Activated CD4-positive, CD25-positive, alpha-beta regulatory T cell treated with anti-CD3 and anti-CD28 coated beads, Interleukin-2, amount 50 U/mL, for 72 hours (primary cell): Measurements from ENCODE around the gene ZNF776.
"Not testable (repeated sequence)": the region's sequence is repeated elsewhere in the genome, so short reads cannot be mapped to it uniquely, and the experiment has no call there.

Experiments used
- DNase-seq: peaks from one replicate; pipeline ENCODE4 v3.0.0; 2021

The ZNF776 gene

GRCh38 chr19:57746580-57747471, at the start of gene ZNF776:
Gene ZNF776 (plus strand): TSS chr19:57746815. CDS start chr19:57747059, 244 bp downstream.
- DNase-seq = peak; percentile 71

DNA sequence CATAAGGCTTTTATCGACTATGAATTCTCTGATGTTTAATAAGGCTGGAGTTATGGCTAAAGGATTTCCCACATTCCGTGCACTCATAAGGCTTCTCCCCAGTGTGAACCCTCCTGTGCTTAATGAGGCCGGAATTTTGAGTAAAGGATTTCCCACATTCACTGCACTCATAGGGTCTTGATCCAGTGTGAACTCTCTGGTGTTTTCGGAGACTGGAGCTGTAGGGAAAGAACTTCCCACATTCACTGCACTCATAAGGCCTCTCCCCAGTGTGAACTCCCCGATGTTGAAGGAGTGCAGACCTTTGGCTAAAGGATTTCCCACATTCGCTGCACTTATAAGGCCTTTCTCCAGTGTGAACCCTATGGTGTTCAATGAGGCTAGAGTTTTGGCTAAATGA, 45.0 kb upstream of the ZNF776 start:
- no peak for DNase-seq

DNA sequence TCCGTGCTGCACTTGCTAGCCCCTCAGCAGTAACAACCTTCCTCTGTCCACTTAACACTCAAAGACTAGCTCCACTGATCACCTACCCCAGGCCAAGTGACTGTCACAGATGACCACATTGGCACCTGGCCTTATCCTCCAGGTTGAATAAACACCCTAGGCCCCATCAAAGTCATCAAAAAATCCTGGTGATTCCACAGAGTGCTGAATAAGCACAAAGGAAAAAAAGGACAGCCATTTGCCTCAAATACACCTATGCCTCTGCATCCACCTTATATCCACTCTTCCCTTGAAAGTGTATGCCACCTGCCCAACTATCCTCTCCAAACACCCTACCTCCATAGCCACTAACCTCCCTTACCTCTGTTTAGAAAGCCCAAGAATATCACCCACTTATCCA, 40.3 kb upstream of the ZNF776 start:
- DNase-seq = no peak

- peak; percentile 33 for DNase-seq
These were observed 37.8 kb upstream of the ZNF776 start, which contains the start of gene ZNF154 for GRCh38 chr19:57708641-57709361. Gene ZNF154 (minus strand): TSS chr19:57709204. CDS start chr19:57708971, 233 bp downstream.

DNA sequence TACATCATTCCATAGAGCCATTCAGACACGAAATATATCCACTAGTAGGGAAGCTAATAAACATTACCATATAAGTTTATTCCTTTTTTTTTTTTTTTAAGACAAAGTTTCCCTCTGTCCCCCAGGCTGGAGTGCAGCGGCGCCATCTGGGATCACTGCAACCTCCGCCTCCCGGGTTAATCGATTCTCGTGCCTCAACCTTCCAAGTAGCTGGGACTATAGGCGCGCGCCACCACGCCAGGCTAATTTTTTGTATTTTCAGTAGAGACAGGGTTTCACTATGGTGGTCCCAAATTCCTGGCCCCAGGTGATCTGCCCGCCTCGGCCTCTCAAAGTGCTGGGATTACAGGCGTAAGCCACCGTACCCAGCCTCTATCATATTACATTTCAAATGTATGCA, 37.0 kb upstream of the ZNF776 start:
- no peak for DNase-seq

DNA sequence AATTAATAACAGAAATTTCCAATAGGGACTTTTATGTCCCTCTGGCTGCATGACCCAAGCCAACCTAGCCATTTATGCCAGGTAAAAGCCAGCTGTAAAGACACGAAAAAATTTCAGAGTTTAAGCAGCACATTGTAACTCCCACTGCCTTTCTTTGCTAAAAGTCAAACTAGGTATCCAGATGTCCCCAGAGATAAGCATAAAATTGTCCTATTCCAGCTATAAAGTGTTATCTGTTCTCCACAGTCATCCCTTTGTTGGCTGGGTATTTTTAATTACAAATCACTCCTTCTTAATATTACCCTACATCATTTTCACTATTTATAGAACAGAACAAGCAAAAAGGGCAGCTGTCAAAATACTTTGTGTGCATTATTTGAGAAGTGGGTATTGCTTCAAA, 34.4 kb upstream of the ZNF776 start:
- DNase-seq = no peak

GRCh38 chr19:57719424-57719823, 27.2 kb upstream of the ZNF776 start:
- DNase-seq = no peak

DNA sequence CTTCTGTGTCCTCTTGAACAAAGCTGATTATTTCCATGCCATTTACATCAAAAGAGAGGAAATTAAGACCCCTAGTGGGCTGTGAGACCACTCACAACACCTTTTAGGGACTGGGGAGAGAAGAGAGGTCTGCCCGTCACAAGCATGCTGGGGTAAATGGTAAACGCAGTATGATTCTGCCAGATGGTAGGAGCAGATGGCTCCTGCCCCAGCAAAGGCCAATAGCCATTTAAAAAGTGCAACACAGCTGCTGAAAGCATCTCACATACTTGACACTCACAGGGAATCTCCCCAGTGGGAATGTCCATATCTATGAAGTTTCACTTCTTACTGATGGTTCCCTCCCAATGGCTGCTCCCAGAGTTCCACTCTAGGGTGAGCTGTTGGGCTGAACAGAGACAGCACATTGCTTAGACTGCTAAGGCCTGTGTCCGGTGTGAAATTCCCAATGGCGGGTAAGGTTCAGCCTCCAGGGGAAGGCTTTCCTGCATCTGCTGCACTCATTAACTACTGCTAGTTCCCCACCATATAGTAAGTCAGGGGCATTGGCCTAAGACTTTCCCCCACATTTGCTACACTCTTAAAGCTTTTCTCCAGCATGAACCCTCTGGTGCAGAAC, 26.6 kb upstream of the ZNF776 start:
- no peak for DNase-seq

GRCh38 chr19:57720878-57721277, 25.7 kb upstream of the ZNF776 start:
- DNase-seq = no peak

DNA sequence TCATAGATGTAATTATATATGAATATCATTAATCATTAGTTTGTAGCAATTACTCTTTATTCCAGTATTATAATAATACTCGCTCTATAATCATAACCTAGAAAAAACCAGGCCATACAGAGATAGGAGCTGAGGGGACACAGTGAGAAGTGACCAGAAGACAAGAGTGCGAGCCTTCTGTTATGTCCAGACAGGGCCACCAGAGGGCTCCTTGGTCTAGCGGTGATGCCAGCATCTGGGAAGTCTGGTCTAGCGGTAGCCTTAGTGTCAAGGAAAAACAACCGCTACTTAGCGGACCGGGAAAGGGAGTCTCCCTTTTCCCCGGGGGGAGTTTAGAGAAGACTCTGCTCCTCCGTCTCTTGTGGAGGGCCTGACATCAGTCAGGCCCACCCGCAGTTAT, 8.3 kb upstream of the ZNF776 start:
- DNase-seq = peak; percentile 42

- not testable (repeated sequence) for DNase-seq
These were observed 7.8 kb upstream of the ZNF776 start for GRCh38 chr19:57738770-57739169.

- no peak for DNase-seq
These were observed 825 bp downstream of the ZNF776 start for GRCh38 chr19:57747472-57747807.

DNA sequence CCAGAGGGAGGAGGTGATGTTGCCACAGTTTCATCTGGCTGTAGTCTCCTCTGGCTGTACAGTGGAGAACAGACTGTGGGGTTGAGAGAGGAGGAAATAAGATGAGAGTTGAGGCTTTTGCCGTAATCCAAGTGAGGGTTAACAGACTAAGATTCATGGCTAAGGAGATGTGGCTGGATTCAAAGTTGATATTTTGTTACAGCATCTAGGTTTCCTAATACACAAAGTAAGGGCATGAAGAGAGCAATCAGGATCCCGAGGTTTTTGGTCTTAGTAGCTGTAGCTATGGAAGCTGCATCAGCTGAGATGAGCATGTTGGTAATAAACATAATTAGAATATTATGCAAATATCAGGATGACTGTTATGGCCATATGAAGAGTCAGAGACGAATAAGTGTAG, 1.4 kb downstream of the ZNF776 start:
- no peak for DNase-seq

- DNase-seq = no peak
These were observed 7.6 kb downstream of the ZNF776 start for GRCh38 chr19:57754091-57754673.

DNA sequence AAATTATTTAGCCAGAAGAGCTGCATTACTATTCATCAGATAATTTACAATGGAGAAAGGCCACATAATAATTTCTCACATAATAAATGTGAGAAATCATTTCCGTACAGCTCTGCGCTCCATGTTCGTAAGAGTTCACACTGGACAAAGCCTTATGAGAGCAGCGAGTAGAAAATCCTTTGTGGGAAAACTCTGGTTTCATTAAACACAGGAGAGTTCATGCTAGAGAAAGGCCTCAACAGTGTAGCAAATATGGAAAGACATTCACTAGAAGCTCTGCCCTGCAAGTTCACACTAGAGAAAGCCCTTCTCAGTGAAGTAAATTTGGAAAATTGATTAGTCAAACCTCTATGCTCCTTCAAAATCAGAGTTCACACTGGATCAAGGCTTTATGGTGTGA, 8.4 kb downstream of the ZNF776 start:
- no peak for DNase-seq

DNA sequence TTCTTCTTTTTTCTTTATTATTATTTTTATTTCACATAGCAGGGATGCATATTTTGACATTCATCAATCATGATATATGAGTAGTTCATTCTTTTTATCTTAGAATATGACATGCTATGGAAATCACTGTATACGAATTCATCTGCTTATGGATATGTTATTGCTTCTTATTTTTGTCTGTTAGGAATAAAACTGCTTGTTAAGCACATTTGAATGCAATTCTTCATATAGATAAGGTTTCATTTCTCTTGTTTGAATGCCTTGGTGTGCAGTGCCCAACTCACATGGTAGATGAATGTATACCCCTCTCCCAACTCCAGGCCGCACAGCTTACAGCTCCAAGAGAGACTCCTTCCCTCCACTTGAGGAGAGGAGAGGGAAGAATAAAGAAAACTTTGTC, 11.3 kb downstream of the ZNF776 start:
- no peak for DNase-seq

DNA sequence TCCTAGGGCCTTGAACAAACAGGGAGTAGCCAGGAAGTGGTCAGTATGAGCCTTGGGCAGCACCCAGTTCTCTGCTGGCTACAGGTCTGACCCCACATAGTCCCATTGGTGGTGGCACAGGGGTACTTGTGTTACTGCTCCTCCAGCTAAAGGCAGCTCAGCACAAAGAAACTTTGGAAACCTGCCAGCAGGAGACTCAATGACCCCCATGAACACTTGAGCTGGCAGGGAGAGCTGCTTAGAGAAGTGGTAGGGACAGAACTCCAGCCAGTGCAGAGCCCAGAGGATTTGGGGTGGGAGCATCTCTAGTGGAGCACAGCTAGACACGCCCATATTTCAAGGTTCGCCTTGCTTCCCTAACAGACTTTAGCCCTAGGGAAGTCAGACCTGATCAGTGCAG, 12.5 kb downstream of the ZNF776 start:
- no peak for DNase-seq

DNA sequence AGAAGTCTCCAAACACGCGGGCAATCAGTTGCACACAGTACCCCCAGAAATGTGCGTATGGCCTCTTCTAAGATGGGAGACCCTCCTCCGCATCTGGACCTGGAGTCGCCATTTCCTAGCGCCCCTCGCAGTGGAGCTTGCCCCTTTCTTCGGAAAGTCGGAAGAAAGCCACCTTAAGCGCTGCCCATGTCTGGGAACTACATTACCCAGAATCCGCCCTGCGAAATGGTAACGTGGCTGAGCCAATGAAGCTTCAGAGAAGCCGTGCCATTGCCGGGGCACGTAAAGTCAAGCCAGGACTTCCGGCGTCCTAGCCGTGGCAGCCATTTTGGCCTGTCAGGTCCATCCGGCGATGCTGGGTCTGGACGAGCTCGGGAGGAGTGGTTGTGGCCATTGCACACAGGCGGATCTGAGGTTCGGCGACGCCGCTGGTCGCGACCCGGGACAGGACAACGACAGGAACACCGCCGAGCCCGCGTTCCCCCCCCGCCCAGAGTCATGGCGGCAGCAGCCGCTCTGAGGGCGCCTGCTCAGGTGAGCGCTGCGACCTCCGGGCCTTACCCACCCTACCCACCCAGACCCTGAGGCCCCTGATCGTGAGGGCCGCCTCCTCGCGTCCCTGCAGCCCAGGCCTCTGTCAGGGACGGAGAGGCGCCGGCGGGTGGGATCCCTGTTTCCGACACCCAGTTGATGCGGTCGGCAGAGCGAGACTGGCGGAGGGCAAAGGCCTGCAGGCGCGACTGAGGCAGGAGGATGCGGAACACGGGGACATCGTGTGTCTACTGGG, 22.9 kb downstream of the ZNF776 start, which contains the start of gene ZNF586:
Gene ZNF586 (plus strand): TSS at position 332 of the 787 bp plus-strand sequence. CDS start 167 bp downstream, at position 499.
- peak; percentile 81 for DNase-seq

GRCh38 chr19:57771417-57771816, 24.8 kb downstream of the ZNF776 start:
- DNase-seq = no peak

DNA sequence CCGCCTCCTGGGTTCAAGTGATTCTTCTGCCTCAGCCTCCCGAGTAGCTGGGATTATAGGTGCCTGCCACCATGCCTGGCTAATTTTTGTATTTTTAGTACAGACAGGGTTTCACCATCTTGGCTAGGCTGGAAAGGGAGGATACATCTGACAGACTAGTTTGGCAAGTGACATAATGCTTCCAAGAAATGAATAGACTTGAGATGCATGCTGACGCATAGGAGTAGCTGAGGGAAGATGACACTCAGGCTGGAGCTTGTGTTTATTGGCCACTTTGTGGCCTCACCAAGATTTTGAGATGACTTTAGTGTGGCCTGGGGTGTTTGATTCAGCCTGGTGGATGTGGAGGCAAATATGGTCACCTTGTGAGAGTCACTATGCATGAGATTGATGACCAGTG, 26.9 kb downstream of the ZNF776 start:
- no peak for DNase-seq

DNA sequence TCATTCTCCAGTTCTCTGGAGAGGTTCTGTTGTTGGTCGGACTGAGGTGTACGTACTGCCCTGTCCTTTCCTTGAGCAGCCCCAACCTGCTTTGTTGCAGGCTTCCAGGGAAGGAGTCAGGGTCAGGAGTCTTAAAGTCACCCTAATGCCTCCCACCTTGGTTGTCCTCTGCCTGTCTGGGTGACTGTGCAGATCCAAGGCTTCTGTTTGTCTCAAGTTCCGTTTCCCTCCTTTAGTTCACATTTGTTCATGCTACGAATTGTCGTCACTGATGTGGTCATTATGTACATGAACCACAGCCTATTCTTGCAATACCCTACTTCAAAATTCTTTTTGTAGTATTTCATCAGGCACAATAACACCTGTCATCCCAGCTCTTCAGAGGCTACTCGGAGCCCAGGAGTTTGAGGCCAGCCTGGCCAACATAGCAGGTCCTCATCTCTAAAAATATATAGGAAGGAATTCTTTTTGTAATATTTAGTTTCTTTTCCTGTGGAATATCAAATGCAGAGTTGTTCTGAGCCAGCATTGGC, 30.2 kb downstream of the ZNF776 start:
- DNase-seq = no peak

DNA sequence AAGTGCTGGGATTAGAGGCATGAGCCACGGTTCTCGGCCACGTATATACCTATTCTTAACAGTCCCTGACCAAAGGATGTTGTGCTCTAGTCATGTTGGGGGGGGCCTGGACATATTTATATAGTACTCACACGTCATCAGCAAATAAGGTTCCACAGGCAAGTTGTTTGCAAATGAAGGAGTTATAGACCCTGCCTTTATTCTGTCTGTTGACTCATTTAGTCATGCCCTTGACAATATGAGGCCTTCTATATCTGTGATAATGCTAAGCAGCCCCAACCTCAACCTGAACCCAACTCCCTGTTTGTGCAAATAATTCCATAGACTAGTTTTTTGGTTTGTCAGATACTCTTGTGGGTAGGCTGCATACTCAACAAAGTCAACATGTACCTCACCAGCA, 31.7 kb downstream of the ZNF776 start:
- no peak for DNase-seq
